HG02981 (cell line): Measurements from ENCODE around the gene EGF.

Experiments used
- ATAC-seq: cut with Tn5 transposase; IDR thresholded peaks from one replicate; pipeline ENCODE4 v1.9.1; 2021; ENCODE audit warnings: mild to moderate bottlenecking, moderate library complexity; ENCODE audit not compliant: unreplicated experiment

EGF gene

DNA sequence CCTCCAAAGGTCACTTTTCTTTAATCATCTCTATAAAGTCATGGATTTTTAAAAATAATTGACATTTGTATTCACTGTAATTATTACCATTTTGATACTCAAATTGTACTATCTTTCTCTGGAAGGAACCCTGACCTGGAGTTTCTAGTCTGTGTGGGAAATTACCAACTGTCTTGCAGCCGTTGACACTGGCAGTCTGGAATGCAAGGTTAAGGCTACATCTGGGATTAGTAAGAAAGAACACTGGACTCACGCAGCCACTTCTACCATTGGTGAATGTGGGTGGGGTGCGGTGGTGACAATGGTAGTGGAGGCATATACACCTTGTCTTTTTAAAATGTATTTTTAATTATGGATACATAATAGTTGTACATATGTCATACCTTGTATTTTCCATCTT, 40.9 kb downstream of the EGF start:
- ATAC-seq = no peak

DNA sequence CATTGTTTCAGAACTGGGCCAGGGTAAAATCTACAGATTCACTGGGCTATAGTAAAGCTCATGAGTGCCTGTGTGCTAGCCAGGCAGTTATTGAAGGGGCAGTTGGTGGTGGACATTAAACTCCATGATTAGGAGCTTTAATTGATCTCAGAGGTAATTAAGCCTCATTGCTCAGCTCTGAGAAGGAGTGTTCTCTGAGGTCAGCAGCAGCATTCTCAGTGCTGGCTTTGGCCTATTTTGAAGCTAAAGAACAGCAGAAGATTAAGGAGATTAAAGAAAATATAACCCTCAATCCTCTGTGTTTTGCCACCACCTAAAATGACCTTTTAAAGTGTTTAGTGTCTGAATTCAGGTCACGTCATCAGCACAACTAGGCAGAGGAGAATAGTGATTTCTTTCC, 42.5 kb downstream of the EGF start:
- ATAC-seq = no peak

DNA sequence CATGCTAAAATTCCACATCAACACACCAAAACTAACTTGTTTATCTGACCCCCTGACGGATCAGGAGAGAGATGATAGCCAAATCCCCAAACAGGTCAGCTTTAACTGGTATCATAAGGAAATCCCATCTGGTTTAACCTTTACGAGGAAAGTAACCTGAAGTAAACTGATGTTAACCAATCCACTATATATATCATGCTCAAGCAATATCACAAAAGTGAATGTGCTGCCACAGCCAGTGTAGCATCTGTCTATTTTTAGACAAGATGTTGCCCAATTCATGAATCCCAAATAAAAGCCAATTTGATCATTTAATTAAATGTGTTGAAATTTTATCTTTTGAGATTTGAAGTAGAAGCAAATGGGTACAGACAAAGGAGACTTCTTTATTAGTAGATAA, 44.5 kb downstream of the EGF start:
- ATAC-seq = no peak

DNA sequence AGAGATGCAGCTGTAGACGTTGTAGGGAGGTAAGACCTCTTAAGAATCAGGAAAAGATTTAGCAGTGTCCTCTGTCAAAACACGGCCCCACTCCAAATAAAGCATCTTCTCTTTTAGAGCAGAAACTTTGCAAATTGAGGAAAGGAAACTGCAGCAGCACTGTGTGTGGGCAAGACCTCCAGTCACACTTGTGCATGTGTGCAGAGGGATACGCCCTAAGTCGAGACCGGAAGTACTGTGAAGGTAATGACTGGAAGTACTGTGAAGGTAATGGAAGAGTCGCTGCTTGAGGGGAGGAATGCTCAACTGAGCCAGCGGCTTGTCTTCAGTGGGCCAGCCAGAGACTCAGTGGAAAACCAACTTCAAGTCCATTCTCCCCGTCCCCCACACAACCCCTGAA, 46.5 kb downstream of the EGF start:
- ATAC-seq = no peak

DNA sequence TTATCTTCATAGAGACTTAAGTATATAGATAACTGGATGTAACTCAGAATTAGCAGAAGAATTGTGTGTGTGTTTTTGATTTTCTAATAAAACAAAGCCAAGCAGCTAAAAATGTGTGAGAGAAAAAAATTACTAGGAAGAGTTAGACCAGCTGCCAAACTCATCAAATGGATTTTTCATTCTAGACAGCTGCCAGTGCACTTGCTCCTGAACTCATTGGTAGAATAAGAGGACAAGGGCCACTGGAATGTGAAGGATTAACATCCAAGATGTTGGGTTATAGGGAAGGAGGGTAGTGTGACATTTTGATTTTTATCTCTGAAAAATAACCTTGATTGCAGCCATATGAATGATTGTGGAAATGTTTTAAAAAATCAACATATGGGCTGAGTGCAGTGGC, 49.7 kb downstream of the EGF start:
- ATAC-seq = no peak

DNA sequence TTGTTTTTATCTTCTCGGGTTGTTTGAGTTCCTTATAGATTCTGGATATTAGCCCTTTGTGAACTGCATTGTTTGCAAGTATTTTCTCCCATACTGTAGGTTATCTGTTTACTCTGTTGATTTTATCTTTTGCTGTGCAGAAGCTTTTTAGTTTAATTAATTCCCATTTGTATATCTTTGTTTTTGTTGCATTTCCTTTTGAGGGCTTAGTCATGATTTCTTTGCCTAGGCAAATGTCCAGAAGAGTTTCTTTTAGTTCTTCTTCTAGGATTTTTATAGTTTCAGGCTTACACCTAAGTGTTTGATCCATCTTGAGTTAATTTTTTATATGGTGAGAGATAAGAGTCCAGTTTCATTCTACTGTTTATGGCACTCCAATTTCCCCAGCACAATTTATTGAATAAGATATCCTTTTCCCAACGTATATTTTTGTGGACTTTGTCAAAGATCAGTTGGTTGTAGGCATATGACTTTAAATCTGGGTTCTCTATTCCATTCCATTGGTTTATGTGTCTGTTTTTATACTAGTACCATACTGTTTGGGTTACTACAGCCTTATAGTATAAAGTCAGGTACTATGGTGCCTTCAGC, 54.3 kb downstream of the EGF start:
- ATAC-seq = no peak

DNA sequence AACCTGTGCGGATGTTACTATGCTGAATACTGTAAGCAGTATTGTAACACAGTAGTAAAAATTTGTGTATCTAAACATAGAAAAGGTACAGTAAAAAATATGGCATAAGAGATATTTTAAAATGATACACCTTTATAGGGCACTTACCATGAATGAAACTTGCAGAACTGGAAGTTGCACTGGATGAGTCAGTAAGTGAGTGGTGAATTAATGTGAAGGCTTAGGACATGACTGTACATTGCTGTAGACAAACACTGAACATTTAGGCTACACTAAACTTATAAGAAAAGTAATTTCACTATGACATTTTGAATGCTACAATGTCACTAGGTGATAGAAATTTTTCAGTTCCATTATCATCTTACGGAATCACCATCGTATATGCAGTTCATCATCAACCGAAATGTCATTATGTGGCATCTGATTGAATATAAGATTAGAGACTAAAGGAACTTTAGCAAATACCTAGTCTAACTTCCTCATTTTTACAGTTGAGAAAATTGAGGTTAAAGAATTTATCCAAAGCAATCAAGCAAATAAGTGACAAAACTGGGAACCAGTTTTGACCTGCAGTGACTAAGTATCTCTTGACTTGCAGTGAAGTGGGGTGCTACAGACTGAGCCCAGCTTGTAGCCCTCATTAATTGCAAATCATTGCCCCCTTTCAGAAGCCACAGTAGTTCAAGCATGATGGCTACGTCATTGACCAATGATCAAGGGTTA, 55.3 kb downstream of the EGF start:
- ATAC-seq = peak; percentile 62

DNA sequence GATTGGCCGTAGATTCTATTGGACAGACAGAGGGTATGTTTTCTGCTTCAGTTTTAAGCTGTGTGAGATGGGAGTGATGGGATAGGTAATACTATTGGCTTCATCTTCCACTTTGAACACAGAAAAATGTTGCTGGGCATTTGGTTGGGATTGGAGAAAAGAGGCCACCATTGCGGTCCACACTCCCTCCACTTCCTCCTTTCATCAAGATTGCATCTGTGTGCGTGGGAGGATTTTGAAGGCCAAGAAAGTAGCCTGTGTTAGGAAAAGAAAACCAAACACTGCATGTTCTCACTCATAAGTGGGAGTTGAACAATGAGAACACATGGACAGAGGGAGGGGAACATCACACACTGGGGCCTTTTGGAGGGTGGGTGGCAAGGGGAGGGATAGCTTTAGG, 56.4 kb downstream of the EGF start:
- no peak for ATAC-seq

DNA sequence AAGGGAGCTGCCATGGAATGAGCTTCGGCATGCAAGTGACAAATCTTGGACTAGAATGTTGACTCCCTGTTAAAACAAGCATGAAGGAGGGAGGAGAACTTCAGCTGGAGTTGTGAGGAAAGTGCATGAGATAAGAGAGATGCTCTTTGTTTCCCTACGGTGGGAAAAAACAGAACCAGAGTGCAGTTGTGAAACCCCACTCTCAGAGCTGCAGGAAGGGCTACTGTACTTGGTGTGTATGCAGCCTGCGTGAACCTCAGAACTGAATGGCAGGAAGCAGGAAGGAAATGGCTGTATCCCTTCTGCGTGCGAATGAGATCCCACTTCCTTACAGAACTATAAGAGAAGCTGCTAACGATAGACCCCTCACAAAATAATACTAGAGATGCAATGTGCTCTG, 57.2 kb downstream of the EGF start:
- no peak for ATAC-seq

DNA sequence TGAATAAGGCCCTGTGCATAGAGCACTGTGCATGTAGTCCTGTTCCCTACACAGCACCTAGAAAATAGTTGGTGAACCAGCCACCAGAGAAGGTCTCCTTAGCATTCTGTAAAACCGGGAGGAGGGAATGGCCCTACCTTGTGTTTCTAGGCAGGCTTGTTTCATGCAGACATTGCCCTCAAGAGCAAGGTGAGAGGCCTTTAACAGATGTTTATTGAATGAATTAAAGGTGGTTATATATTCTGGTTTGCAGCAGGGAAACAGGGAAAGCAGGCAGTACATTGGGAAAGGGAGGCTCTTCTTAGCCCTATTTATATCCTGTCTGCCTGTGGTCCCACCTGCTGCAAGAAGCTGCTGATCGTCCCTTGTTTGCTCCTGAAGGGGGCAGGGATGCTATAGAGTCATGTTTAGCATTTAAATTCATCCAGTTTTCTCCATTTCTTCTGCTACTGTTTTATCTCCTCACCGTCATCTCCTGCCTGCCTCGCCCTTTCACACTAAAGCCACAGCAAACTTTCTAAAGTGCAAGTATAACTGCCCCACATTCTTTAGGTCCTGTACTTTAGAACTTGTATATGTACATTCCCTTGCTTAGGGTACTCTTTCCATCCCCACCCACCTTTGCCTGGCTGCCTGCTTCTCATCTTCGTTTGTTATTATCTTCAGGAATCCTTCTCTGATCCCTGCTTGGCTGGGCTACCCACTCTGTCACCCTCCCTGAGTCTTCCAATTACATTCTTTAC, 60.3 kb downstream of the EGF start:
- ATAC-seq = no peak

DNA sequence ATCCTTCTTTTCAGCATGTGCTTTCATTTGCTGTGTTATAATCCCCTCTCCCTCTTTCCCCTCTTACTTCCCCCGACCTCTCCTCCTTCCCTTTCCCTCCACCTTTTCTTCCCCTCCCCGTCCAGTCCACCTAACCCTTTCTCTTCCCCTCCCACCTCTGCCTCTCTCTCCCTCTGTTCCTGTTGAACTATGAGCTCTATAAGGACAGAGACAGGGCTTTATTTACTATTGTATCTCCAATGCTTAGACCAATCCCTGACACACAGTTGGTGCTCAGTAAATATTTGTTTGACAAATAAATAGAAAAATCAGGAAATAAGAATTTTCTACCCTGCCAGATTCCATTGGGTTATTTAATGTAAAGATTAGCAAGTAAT, 60.8 kb downstream of the EGF start:
- ATAC-seq = no peak

DNA sequence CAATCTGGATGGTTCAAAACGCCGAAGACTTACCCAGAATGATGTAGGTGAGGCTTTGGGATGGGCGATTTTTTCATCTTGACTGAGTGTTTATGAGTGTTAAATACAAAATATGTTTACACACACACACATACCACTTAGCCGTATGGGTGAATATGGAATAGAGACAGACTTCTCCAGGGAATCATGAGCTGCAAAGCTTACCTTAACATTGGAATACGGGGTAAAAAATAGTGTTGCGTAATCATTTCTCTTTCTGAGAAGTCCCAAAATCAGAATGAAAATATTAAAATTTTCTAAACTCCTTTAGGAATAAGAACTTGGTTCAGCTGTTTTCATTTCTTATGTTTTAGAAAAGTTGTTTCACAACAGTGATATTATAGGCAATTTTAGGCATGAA, 63.5 kb downstream of the EGF start:
- no peak for ATAC-seq

DNA sequence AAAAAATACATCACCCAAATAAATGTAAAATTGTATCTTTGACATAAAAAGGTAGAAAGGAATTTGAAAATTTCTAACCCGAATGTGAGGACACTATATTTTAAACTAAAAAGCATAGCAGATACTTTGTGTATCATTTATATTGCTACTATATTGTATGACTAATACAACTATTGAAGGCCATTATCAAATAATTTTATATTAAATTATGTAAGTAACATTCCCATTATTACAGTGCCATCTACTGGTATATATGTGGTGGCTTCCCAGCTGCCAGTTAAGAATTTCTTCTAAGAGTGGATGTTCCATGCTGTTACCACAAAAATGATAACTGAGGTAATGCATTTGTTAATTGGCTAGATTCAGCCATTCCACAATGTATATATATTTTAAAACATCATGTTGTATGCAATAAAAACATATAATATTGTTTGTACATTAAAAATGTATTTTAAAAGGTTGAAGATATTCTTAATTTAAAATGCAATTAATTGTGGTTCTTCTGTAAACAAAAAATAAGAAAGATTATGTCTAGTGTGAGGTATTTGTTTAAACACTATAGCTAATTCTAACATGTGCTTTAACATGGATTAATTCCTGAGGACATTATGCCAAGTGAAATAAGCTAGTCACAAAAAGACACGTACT, 65.3 kb downstream of the EGF start:
- ATAC-seq = no peak

DNA sequence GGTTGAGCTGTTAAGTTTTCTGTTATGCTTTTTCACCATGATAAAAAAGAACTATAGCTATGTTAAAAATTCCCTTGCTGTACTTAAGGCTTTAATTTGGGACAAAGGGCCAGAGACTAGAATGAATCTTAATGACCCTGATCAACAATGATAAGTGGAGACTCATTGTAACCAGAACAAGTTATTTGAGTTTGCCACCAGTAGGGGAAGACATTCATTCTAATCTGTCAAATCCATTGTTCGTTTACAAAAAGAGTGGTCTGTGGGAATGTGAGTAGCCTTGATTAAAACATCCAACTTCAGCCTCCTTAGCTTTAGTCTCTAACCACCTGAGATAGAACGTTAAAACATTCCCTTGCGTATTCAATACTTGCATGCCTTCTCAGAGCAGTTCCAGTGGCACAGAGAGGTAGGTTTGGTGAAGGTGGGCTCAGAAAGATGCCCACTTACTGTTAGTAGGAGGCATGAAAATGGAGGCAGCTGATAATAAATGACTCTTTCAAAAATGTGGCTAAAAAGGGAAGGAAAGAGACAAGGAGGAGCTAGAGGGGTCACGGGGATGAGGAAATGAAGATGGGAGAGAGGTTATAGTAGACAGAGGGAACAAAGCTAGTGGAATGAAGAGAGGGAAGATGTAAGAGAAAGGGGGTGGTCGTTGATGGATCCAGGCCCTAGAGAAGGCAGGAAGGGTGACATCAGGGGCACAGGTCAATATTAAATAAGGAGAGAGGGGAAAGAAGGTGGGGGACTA, 66.2 kb downstream of the EGF start:
- no peak for ATAC-seq

DNA sequence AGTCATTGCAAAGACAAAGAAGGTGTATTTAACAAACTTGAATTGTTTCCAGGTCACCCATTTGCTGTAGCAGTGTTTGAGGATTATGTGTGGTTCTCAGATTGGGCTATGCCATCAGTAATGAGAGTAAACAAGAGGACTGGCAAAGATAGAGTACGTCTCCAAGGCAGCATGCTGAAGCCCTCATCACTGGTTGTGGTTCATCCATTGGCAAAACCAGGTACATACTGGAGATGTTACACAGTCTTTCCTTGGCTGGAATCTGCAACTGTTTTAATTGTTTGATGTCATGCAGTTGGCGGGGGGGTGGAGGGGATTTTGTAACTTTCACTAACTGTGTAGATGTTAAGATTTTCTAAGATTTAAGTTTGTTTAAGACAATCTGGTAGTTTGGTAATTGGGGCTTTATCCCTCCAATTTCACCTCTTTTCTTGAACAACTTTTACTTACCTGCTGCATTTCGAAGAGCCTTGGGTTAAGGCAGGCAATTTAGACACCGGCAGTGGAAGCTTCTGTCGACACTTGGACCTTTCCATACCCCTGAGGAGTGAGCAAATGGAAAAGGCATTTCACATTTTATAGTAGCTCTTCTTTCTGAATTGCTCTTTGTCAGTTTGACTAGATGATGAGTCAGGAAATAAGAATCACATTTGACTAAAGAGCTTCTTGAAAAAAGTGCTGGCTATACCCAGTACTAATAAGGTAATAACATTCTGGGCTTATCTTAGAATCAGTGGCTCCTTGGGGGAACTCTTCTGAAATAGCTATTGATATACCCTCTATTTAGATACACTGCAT, 67.4 kb downstream of the EGF start:
- ATAC-seq = no peak

DNA sequence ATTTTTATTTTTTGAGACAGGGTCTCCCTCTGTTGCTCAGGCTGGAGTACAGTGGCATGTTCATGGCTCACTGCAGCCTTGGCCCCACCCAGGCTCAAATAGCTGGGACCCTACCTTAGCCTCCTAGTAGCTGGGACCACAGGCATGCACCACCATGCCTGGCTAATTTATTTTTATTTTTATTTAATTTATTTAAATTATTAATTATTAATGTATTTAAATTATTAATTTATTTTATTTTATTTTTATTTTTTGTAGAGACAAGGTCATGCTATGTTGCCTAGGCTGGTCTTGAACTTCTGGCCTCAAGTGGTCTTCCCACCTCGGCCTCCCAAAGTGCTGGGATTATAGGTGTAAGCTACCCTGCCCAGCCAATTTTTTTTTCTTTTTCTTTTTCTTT, 69.3 kb downstream of the EGF start:
- ATAC-seq = no peak

DNA sequence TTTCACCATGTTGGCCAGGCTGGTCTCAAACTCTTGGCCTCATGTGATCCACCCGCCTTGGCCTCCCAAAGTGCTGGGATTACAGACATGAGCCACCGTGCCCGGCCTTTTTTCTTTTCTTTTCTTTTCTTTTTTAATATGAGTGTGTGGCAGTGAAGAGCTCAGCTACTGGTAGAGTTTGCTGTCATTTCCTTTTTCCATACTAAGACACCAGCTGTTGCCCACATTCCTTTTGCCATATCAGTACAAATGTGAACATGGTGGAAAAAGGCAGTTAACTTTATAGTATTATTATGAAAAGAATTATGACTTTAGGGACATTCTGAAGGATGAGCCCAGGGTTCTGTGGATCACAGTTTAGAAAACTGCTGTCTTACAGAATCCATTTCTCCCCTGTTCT, 69.8 kb downstream of the EGF start:
- ATAC-seq = no peak

DNA sequence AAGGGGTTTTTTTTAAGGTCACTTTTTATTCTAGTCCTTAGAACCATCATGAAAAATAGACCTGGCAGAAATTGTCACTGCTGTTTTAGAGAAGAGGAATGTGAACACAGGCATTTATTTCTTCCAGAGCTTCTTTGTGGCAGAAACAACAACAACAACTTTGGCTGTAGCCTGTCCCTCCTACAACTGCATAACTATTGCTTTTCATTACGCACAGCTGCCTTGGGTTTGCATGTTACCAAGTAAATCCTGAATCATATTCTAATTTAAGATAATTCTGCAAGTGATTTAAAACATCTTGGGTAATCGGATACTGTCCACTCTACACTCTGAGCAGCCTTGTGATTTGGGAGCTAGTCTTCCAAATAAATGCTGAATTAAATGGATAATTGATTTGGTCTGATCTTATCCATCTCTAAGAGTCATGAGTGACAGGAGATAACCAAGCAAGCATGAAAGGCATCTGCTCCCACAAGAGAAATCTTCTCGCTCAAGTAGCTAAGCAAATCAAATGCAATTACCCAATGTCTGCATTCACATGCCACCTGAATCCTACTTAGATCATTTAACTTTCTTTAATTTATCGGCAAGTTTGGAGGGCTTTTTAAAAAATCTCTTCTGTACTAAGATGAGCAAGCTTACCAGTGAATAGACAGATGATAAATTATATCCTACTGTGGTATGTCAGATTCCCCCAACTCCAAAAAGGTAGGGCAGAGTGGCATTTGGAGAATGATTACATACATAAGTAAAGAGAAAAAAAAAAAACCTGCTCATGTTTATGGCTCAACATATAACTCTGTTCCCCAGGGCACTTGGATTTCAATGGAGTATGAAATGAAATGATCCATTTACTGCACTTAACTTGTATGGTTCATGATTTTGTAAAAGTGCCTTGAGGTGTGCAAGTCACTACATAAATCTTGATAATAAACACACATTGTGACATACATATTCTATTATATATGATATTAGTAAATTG, 73.6 kb downstream of the EGF start:
- no peak for ATAC-seq

DNA sequence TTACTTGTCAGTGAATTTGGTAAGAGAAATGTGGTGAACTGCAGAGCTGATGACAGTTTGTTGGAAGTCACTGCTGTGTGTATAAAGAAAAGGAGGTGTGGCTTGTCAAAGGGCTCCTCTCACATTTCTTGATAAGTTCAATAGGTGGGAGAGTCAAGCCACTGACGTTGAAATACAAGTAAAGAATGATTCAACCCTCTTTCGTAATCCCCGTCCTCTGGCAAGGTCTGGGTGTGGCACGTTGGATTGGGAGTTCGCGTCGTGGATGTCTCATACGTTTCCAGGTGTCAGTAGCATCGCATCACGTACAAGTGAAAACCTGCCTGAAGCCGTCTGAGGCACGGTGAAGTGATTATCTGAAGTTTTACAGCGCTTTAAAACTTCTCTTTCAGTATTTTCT, 76.4 kb downstream of the EGF start:
- no peak for ATAC-seq
